Measurements from ENCODE around the gene MRPS2. TPM values are rescaled to one million over a fixed set of nuclear protein-coding genes. Genes with fewer than 3 reads are reported as not detected.

The MRPS2 gene
- total RNA-seq, 1 experiment from 2014 or later: 84.4 TPM

GRCh38 chr9:135530146-135530545, 29.7 kb downstream of the MRPS2 start:
- peaks cover 74% of the 10 kb centered on the region for H3K27me3 ChIP-seq (ENCODE audit: insufficient read depth, low read depth)
- intact Hi-C loops (cut with micrococcal nuclease; ENCODE audit: unreplicated experiment): no loop called here
- H3F3A ChIP-seq (ENCODE audit: insufficient read depth, low read depth): no peaks in the 10 kb centered on the region
- no peaks in the 10 kb centered on the region for H3K9me3 ChIP-seq (ENCODE audit: insufficient read depth, low read depth)
- no peak for DNase-seq
- ChIA-PET CTCF (no interaction called here), POLR2A (ENCODE audit: unreplicated experiment) (no interaction called here)
- no peaks in the 10 kb centered on the region for H4K20me1 ChIP-seq (ENCODE audit: insufficient read depth)
- H3K4me1 ChIP-seq (replicated peaks; ENCODE audit: insufficient read depth): no peaks in the 10 kb centered on the region
- TF ChIP-seq CTCF (conservative IDR thresholded peaks at IDR 0.05) (no peak), EZH2 (IDR thresholded peaks at IDR 0.05; ENCODE audit: low read depth) (no peak)
- H3K9me2 ChIP-seq (ENCODE audit: insufficient read depth): no peaks in the 10 kb centered on the region
- no peaks in the 10 kb centered on the region for H3K36me3 ChIP-seq (ENCODE audit: low read depth)
- H3K4me3 ChIP-seq: no peak overlapping the region
- no peak overlapping the region for H3K4me2 ChIP-seq
- no peaks in the 10 kb centered on the region for H3K79me2 ChIP-seq (ENCODE audit: low read depth)
- no TSS peak for BruUV-seq (replicated peaks)
- H2AFZ ChIP-seq: no peak overlapping the region
- H3K27ac ChIP-seq: no peak overlapping the region

GRCh38 chr9:135531096-135531495, 30.6 kb downstream of the MRPS2 start:
- no peaks in the 10 kb centered on the region for H4K20me1 ChIP-seq (ENCODE audit: insufficient read depth)
- BruUV-seq (replicated peaks): no TSS peak
- H3F3A ChIP-seq (ENCODE audit: insufficient read depth, low read depth): no peaks in the 10 kb centered on the region
- TF ChIP-seq EZH2 (IDR thresholded peaks at IDR 0.05; ENCODE audit: low read depth) (no peak), CTCF (conservative IDR thresholded peaks at IDR 0.05) (no peak)
- no peak overlapping the region for H2AFZ ChIP-seq
- H3K27ac ChIP-seq: no peak overlapping the region
- H3K36me3 ChIP-seq (ENCODE audit: low read depth): no peaks in the 10 kb centered on the region
- CTCF ChIA-PET: interaction anchor here (0.6 kb wide), 2 partner anchors 675 to 841 kb away, joined by 3 to 4 read pairs; no protein-coding TSS in a partner anchor
- H3K4me2 ChIP-seq: no peak overlapping the region
- peaks cover 75% of the 10 kb centered on the region for H3K27me3 ChIP-seq (ENCODE audit: insufficient read depth, low read depth)
- intact Hi-C loops (cut with micrococcal nuclease; ENCODE audit: unreplicated experiment): no loop called here
- H3K9me3 ChIP-seq (ENCODE audit: insufficient read depth, low read depth): no peaks in the 10 kb centered on the region
- H3K4me1 ChIP-seq (replicated peaks; ENCODE audit: insufficient read depth): no peaks in the 10 kb centered on the region
- no peaks in the 10 kb centered on the region for H3K9me2 ChIP-seq (ENCODE audit: insufficient read depth)
- POLR2A ChIA-PET (ENCODE audit: unreplicated experiment): no interaction called here
- H3K4me3 ChIP-seq: no peak overlapping the region
- no peaks in the 10 kb centered on the region for H3K79me2 ChIP-seq (ENCODE audit: low read depth)
- DNase-seq: no peak

- no peak overlapping the region for H2AFZ ChIP-seq
- no peaks in the 10 kb centered on the region for H3K9me2 ChIP-seq (ENCODE audit: insufficient read depth)
- no peaks in the 10 kb centered on the region for H4K20me1 ChIP-seq (ENCODE audit: insufficient read depth)
- no peaks in the 10 kb centered on the region for H3K79me2 ChIP-seq (ENCODE audit: low read depth)
- no peak overlapping the region for H3K4me2 ChIP-seq
- no peaks in the 10 kb centered on the region for H3K36me3 ChIP-seq (ENCODE audit: low read depth)
- H3F3A ChIP-seq (ENCODE audit: insufficient read depth, low read depth): no peaks in the 10 kb centered on the region
- TF ChIP-seq EZH2 (IDR thresholded peaks at IDR 0.05; ENCODE audit: low read depth) (no peak), CTCF (conservative IDR thresholded peaks at IDR 0.05) (no peak)
- intact Hi-C loops (cut with micrococcal nuclease; ENCODE audit: unreplicated experiment): no loop called here
- CTCF ChIA-PET: no interaction called here
- H3K4me1 ChIP-seq (replicated peaks; ENCODE audit: insufficient read depth): no peaks in the 10 kb centered on the region
- no peak overlapping the region for H3K4me3 ChIP-seq
- H3K9me3 ChIP-seq (ENCODE audit: insufficient read depth, low read depth): no peaks in the 10 kb centered on the region
- peaks cover 90% of the 10 kb centered on the region for H3K27me3 ChIP-seq (ENCODE audit: insufficient read depth, low read depth)
- DNase-seq: no peak
- no TSS peak for BruUV-seq (replicated peaks)
- POLR2A ChIA-PET (ENCODE audit: unreplicated experiment): no interaction called here
- no peak overlapping the region for H3K27ac ChIP-seq
Observed at GRCh38 chr9:135533113-135533512, 32.6 kb downstream of the MRPS2 start.
